GM12864 (cell line): ENCODE measurements around the gene AMZ1.

Experiments
- DNase-seq: peaks from one replicate; pipeline ENCODE4 v3.0.0-alpha.2; 2011; ENCODE audit warnings: low read depth
- H3K4me3 ChIP-seq: 2 replicates; pipeline ENCODE4 v1.5.1; 2011; ENCODE audit warnings: mild to moderate bottlenecking, low read depth, low read length, control low read depth
- TF ChIP-seq, protein P1 (sequence below): IDR thresholded peaks from 2 replicates; pipeline ENCODE4 v1.5.1; 2011; ENCODE audit warnings: low read depth, mild to moderate bottlenecking, moderate library complexity, low read length, control low read depth, inconsistent platforms; ENCODE audit errors: missing control alignments

AMZ1 gene

DNA sequence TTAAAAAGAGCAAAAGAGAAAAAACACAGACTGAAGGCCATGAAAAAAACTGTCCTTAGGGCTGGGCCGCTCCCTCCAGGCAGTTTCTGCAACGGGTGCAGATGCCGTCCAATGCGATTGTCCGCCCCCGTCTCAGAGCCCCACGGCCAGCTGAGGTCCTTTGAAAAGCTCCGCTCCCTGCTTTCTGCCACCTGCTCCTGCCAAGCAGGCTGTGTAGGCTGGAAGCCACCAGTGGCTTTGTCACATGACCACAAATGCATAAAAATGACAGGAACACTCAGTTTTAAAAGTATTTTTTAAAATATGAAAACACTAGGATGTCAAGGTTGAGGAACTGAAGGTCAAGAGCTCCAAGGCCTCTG lies 71.7 kb downstream of the AMZ1 start:
- TF ChIP-seq, protein P1, sequence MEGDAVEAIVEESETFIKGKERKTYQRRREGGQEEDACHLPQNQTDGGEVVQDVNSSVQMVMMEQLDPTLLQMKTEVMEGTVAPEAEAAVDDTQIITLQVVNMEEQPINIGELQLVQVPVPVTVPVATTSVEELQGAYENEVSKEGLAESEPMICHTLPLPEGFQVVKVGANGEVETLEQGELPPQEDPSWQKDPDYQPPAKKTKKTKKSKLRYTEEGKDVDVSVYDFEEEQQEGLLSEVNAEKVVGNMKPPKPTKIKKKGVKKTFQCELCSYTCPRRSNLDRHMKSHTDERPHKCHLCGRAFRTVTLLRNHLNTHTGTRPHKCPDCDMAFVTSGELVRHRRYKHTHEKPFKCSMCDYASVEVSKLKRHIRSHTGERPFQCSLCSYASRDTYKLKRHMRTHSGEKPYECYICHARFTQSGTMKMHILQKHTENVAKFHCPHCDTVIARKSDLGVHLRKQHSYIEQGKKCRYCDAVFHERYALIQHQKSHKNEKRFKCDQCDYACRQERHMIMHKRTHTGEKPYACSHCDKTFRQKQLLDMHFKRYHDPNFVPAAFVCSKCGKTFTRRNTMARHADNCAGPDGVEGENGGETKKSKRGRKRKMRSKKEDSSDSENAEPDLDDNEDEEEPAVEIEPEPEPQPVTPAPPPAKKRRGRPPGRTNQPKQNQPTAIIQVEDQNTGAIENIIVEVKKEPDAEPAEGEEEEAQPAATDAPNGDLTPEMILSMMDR = no peak
- no peak for DNase-seq
- no peak overlapping the region for H3K4me3 ChIP-seq

GRCh38 chr7:2760098-2760889 lies 72.3 kb downstream of the AMZ1 start:
- TF ChIP-seq, protein P1 = peak; percentile 40
- DNase-seq = no peak
- H3K4me3 ChIP-seq = no peak overlapping the region

DNA sequence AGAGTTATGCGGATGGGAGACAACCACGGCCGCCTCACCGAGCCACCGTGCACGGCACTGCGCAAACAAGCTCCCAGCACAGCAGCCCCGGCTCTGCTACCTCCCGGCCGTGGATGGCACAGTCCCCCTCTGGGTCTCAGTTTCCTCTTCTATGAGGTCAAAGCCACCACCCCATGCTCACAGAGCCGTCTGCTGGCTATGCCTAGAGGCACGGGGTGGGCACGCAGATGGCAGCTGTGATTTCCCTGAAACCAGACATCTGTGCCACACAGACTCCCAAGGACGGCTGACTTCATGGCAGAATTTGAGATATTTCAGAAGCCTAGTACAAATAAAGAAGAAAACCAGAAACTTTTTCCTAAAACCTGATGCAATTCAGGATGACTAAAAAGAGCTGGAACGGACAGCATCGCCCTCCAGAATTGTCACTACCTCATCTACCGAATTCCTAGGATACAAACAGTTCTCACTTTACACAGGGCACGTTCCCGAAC lies 73.2 kb downstream of the AMZ1 start:
- TF ChIP-seq, protein P1 = no peak
- no peak for DNase-seq
- H3K4me3 ChIP-seq = no peak overlapping the region

- TF ChIP-seq, protein P1 = no peak
- no peak for DNase-seq
- no peak overlapping the region for H3K4me3 ChIP-seq
Measured at GRCh38 chr7:2761801-2762497, 73.9 kb downstream of the AMZ1 start.

- TF ChIP-seq, protein P1 = no peak
Measured at GRCh38 chr7:2763597-2763996, 75.6 kb downstream of the AMZ1 start.

DNA sequence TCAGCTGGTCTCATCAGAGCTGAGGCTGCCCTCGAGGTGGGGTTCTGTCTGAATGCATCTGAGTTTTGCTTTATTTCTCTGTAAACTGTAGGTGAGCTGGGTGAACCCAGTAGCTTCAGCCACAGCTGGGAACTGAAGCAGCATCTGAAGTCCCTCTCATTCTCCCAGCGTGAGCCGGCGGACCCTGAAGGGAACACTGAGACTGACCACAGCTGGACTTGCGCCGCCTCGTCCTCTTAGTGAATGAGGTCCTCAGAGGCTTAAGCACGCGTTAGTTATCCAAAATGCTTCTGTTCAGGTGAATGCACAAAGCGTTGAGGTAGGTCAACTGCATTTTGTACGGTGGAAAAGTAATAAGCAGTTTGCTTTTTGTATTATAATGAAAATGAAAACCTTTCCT lies 76.6 kb downstream of the AMZ1 start:
- TF ChIP-seq, protein P1 = no peak
- no peak for DNase-seq
- no peak overlapping the region for H3K4me3 ChIP-seq

More at GRCh38 chr7:2763597-2763996, 75.6 kb downstream of the AMZ1 start:
- DNase-seq = no peak
- no peak overlapping the region for H3K4me3 ChIP-seq
